Activated CD8-positive, alpha-beta T cell treated with anti-CD3 and anti-CD28 coated beads, Interleukin-2, amount 10 ng/mL, durations not matched to agents 7 days and 5 days (primary cell): ENCODE measurements around the gene ZNF276. TPM values are rescaled to one million over a fixed set of nuclear protein-coding genes. Genes with fewer than 3 reads are reported as not detected.
A peak's percentile ranks its signal among the peaks of the same experiment; 100 is the strongest.

Experiments used
- ATAC-seq: fragments of 150-1000 bp; cut with Tn5 transposase; one replicate; pipeline ENCODE4 v1.10.0; 2021; ENCODE audit warnings: moderate library complexity
- CTCF ChIA-PET: fragments of 350-600 bp; sonication (Branson Sonifier 250); formaldehyde crosslinking; loops from one replicate; lab custom pipeline; 2021; ENCODE audit warnings: antibody characterized with exemption; lab: Charles Lee
- POLR2A ChIA-PET: fragments of 350-600 bp; sonication (Branson Sonifier 250); formaldehyde crosslinking; loops from one replicate; lab custom pipeline; 2021; ENCODE audit warnings: antibody characterized with exemption; lab: Charles Lee
- DNase-seq: peaks from one replicate; pipeline ENCODE4 v3.0.0-alpha.2; 2020
- H3K27ac Mint-ChIP-seq: one replicate; pipeline ENCODE4 v1.8.0; 2021; ENCODE audit warnings: mild to moderate bottlenecking, mixed read lengths
- H3K27me3 Mint-ChIP-seq: one replicate; pipeline ENCODE4 v1.8.0; 2021; ENCODE audit warnings: low read depth, mixed read lengths
- H3K36me3 Mint-ChIP-seq: one replicate; pipeline ENCODE4 v1.8.0; 2021; ENCODE audit warnings: low read depth, mixed read lengths
- H3K4me1 Mint-ChIP-seq: one replicate; pipeline ENCODE4 v1.8.0; 2021; ENCODE audit warnings: low read depth, mixed read lengths
- H3K4me3 Mint-ChIP-seq: one replicate; pipeline ENCODE4 v1.8.0; 2021; ENCODE audit warnings: mild to moderate bottlenecking, mixed read lengths
- H3K9me3 Mint-ChIP-seq: one replicate; pipeline ENCODE4 v1.8.0; 2022; ENCODE audit warnings: mixed read lengths; ENCODE audit not compliant: insufficient read depth
- total RNA-seq, 2 experiments: library from RNA; stranded (reverse); gene quantifications; one replicate each; pipeline ENCODE4 v1.2.3, GENCODE V29; 2021

Gene ZNF276
- total RNA-seq, 2 experiments from 2014 or later, result 67.5 to 69.6 TPM

- CTCF ChIA-PET, result interaction anchor here (1.0 kb wide), 1 partner anchor 11 kb away, joined by 3 read pairs; no protein-coding TSS in a partner anchor
- DNase-seq (no peak), ATAC-seq (no peak)
- Mint-ChIP-seq H3K27me3 (no peaks in the 10 kb centered on the region), H3K27ac (no peak overlapping the region), H3K4me1 (peaks cover 33% of the 10 kb centered on the region), H3K9me3 (no peaks in the 10 kb centered on the region), H3K36me3 (peaks cover 25% of the 10 kb centered on the region), H3K4me3 (no peak overlapping the region)
- POLR2A ChIA-PET, result interaction anchor here (0.7 kb wide), 1 partner anchor 30 kb away, joined by 3 read pairs; no protein-coding TSS in a partner anchor
These were observed 4.2 kb upstream of the ZNF276 start for GRCh38 chr16:89716916-89717687.

- Mint-ChIP-seq H3K4me3 (no peak overlapping the region), H3K27me3 (no peaks in the 10 kb centered on the region), H3K36me3 (peaks cover 31% of the 10 kb centered on the region), H3K27ac (no peak overlapping the region), H3K9me3 (no peaks in the 10 kb centered on the region), H3K4me1 (peaks cover 30% of the 10 kb centered on the region)
- CTCF ChIA-PET, result interaction anchor here (1.0 kb wide), 1 partner anchor 12 kb away, joined by 3 read pairs; no protein-coding TSS in a partner anchor
- DNase-seq, result no peak
- POLR2A ChIA-PET, result no interaction called here
- ATAC-seq, result no peak
These were observed 3.4 kb upstream of the ZNF276 start for GRCh38 chr16:89717688-89718505.

- POLR2A ChIA-PET, result no interaction called here
- Mint-ChIP-seq H3K4me1 (peaks cover 40% of the 10 kb centered on the region), H3K27me3 (no peaks in the 10 kb centered on the region), H3K27ac (peak overlapping the region; percentile 82), H3K9me3 (no peaks in the 10 kb centered on the region), H3K36me3 (peaks cover 39% of the 10 kb centered on the region), H3K4me3 (peak overlapping the region; percentile 66)
- no peak for DNase-seq
- CTCF ChIA-PET, result interaction anchor here (1.0 kb wide), 1 partner anchor 15 kb away, joined by 5 read pairs; no protein-coding TSS in a partner anchor
- no peak for ATAC-seq
These were observed 855 bp upstream of the ZNF276 start for GRCh38 chr16:89720551-89720812.

- peak; percentile 91 for DNase-seq
- POLR2A ChIA-PET, result interaction anchor here (0.9 to 3.8 kb wide), 2 partner anchors 16 to 21 kb away, joined by 3 to 42 read pairs; no protein-coding TSS in a partner anchor
- H3K9me3 Mint-ChIP-seq, result no peaks in the 10 kb centered on the region
- peak overlapping the region; percentile 98 for H3K27ac Mint-ChIP-seq
- peaks cover 40% of the 10 kb centered on the region for H3K4me1 Mint-ChIP-seq
- CTCF ChIA-PET, result interaction anchor here (4.1 kb wide), 1 partner anchor 21 kb away, joined by 35 read pairs; the partner anchor contains the start of gene SPATA2L
- H3K36me3 Mint-ChIP-seq, result peaks cover 36% of the 10 kb centered on the region
- ATAC-seq, result peak; percentile 40
- no peaks in the 10 kb centered on the region for H3K27me3 Mint-ChIP-seq
- peak overlapping the region; percentile 93 for H3K4me3 Mint-ChIP-seq
These were observed 432 bp downstream of the ZNF276 start for GRCh38 chr16:89721546-89722391.

- peak overlapping the region; percentile 98 for H3K27ac Mint-ChIP-seq
- ChIA-PET CTCF (interaction anchor here (2.2 to 4.1 kb wide), 2 partner anchors 22 to 138 kb away, joined by 17 to 35 read pairs; partner anchors contain the start of gene SPATA2L), POLR2A (interaction anchor here (0.9 to 3.8 kb wide), 7 partner anchors 9 to 151 kb away, joined by 3 to 42 read pairs (median 7); partner anchors contain the start of genes CHMP1A, SPATA33 and TCF25)
- H3K9me3 Mint-ChIP-seq, result no peaks in the 10 kb centered on the region
- no peaks in the 10 kb centered on the region for H3K27me3 Mint-ChIP-seq
- H3K4me3 Mint-ChIP-seq, result peak overlapping the region; percentile 93
- peak; percentile 43 for ATAC-seq
- peaks cover 48% of the 10 kb centered on the region for H3K4me1 Mint-ChIP-seq
- H3K36me3 Mint-ChIP-seq, result peaks cover 38% of the 10 kb centered on the region
- DNase-seq, result peak; percentile 92
These were observed 1.3 kb downstream of the ZNF276 start for GRCh38 chr16:89722392-89723278.

GRCh38 chr16:89723279-89724250 lies 2.2 kb downstream of the ZNF276 start:
- H3K27ac Mint-ChIP-seq, result peak overlapping the region; percentile 98
- ATAC-seq, result peak; percentile 57
- ChIA-PET POLR2A (interaction anchor here (0.6 to 3.8 kb wide), 14 partner anchors 8 to 150 kb away, joined by 3 to 42 read pairs (median 6); partner anchors contain the start of genes CHMP1A, SPATA33 and TCF25), CTCF (interaction anchor here (0.7 to 4.1 kb wide), 11 partner anchors 9 to 137 kb away, joined by 3 to 35 read pairs (median 3); partner anchors contain the start of gene SPATA2L)
- peak; percentile 96 for DNase-seq
- no peaks in the 10 kb centered on the region for H3K27me3 Mint-ChIP-seq
- H3K4me1 Mint-ChIP-seq, result peaks cover 45% of the 10 kb centered on the region
- H3K36me3 Mint-ChIP-seq, result peaks cover 37% of the 10 kb centered on the region
- H3K9me3 Mint-ChIP-seq, result no peaks in the 10 kb centered on the region
- H3K4me3 Mint-ChIP-seq, result peak overlapping the region; percentile 93

GRCh38 chr16:89727406-89728120 lies 6.2 kb downstream of the ZNF276 start:
- peaks cover 64% of the 10 kb centered on the region for H3K36me3 Mint-ChIP-seq
- CTCF ChIA-PET, result interaction anchor here (0.6 to 1.8 kb wide), 3 partner anchors 21 to 66 kb away, joined by 4 to 5 read pairs (median 4); no protein-coding TSS in a partner anchor

GRCh38 chr16:89729293-89729692 lies 8.0 kb downstream of the ZNF276 start:
- Mint-ChIP-seq H3K36me3 (peaks cover 64% of the 10 kb centered on the region), H3K9me3 (no peaks in the 10 kb centered on the region), H3K27ac (no peak overlapping the region), H3K27me3 (no peaks in the 10 kb centered on the region), H3K4me1 (peaks cover 34% of the 10 kb centered on the region), H3K4me3 (no peak overlapping the region)
- ATAC-seq (no peak), DNase-seq (no peak)
- POLR2A ChIA-PET, result interaction anchor here (2.6 kb wide), 1 partner anchor 9 kb away, joined by 6 read pairs; no protein-coding TSS in a partner anchor
- CTCF ChIA-PET, result interaction anchor here (1.5 to 1.6 kb wide), 2 partner anchors 23 to 62 kb away, joined by 3 to 4 read pairs; no protein-coding TSS in a partner anchor

More at GRCh38 chr16:89727406-89728120, 6.2 kb downstream of the ZNF276 start:
- no peaks in the 10 kb centered on the region for H3K27me3 Mint-ChIP-seq
- no peak for DNase-seq
- H3K4me1 Mint-ChIP-seq, result peaks cover 40% of the 10 kb centered on the region
- no peak overlapping the region for H3K4me3 Mint-ChIP-seq
- POLR2A ChIA-PET, result no interaction called here
- H3K9me3 Mint-ChIP-seq, result no peaks in the 10 kb centered on the region
- no peak for ATAC-seq
- H3K27ac Mint-ChIP-seq, result peak overlapping the region; percentile 11
